ENCODE results near the gene PIAS4. TPM values are rescaled to one million over a fixed set of nuclear protein-coding genes. Genes with fewer than 3 reads are reported as not detected.
A peak's percentile ranks its signal among the peaks of the same experiment; 100 is the strongest.

PIAS4 gene
- total RNA-seq, 3 donors from 2014 or later = 27.4 to 44.6 (median 29.5) TPM

GRCh38 chr19:4027146-4027545 lies 19.6 kb downstream of the PIAS4 start:
- Histone ChIP-seq H3K9me3 (no peaks in the 10 kb centered on the region), H3K36me3 (ENCODE audit: low read depth) (no peaks in the 10 kb centered on the region), H3K4me1 (ENCODE audit: low read depth) (no peaks in the 10 kb centered on the region), H3K4me3 (no peak overlapping the region)
- intact Hi-C loops (cut with DNase I, micrococcal nuclease) = no loop called here
- ATAC-seq = no peak
- no peak for DNase-seq
- TF ChIP-seq CTCF (IDR thresholded peaks at IDR 0.05) = no peak

- DNase-seq = peak in 1 of 3 donors; percentile 48
- no peaks in the 10 kb centered on the region for H3K4me1 ChIP-seq (ENCODE audit: low read depth)
- no peak for TF ChIP-seq CTCF (IDR thresholded peaks at IDR 0.05)
- H3K36me3 ChIP-seq (ENCODE audit: low read depth) = no peaks in the 10 kb centered on the region
- H3K9me3 ChIP-seq = no peaks in the 10 kb centered on the region
- intact Hi-C loops (cut with DNase I, micrococcal nuclease) = no loop called here
- no peak overlapping the region for H3K4me3 ChIP-seq
- ATAC-seq = no peak
Measured at GRCh38 chr19:4028334-4029246, 21.1 kb downstream of the PIAS4 start.

- Histone ChIP-seq H3K4me1 (ENCODE audit: low read depth) (no peaks in the 10 kb centered on the region), H3K36me3 (ENCODE audit: low read depth) (no peaks in the 10 kb centered on the region), H3K9me3 (no peaks in the 10 kb centered on the region), H3K4me3 (no peak overlapping the region)
- no peak for ATAC-seq
- intact Hi-C loops (cut with DNase I, micrococcal nuclease) = no loop called here
- no peak for TF ChIP-seq CTCF (IDR thresholded peaks at IDR 0.05)
- DNase-seq = no peak
Measured at GRCh38 chr19:4029247-4029614, 21.7 kb downstream of the PIAS4 start.

GRCh38 chr19:4030552-4030951 lies 23.0 kb downstream of the PIAS4 start:
- DNase-seq (no peak), ATAC-seq (no peak)
- intact Hi-C loops (cut with DNase I, micrococcal nuclease) = no loop called here
- no peak for TF ChIP-seq CTCF (IDR thresholded peaks at IDR 0.05)
- H3K36me3 ChIP-seq (ENCODE audit: low read depth) = no peaks in the 10 kb centered on the region
- no peak overlapping the region for H3K4me3 ChIP-seq
- H3K9me3 ChIP-seq = no peaks in the 10 kb centered on the region
- no peaks in the 10 kb centered on the region for H3K4me1 ChIP-seq (ENCODE audit: low read depth)

GRCh38 chr19:4030981-4031380 lies 23.4 kb downstream of the PIAS4 start:
- intact Hi-C loops (cut with DNase I, micrococcal nuclease) = no loop called here
- ATAC-seq (no peak), DNase-seq (no peak)
- Histone ChIP-seq H3K4me1 (ENCODE audit: low read depth) (no peaks in the 10 kb centered on the region), H3K4me3 (no peak overlapping the region), H3K36me3 (ENCODE audit: low read depth) (no peaks in the 10 kb centered on the region), H3K9me3 (no peaks in the 10 kb centered on the region)
- no peak for TF ChIP-seq CTCF (IDR thresholded peaks at IDR 0.05)

Measured in mucosa of descending colon (tissue), 3 donors.